Measurements from ENCODE around the gene METTL23.
"Not testable (repeated sequence)": the region's sequence is repeated elsewhere in the genome, so short reads cannot be mapped to it uniquely, and the experiment has no call there.

METTL23 gene

GRCh38 chr17:76716146-76716838 lies 10.3 kb upstream of the METTL23 start:
- H3K36me3 ChIP-seq (ENCODE audit: control insufficient read depth, insufficient read depth, low read length): peaks cover 76% of the 10 kb centered on the region
- H3K4me3 ChIP-seq (ENCODE audit: extremely low read depth, insufficient read depth, low read length, poor library complexity, severe bottlenecking): no peak overlapping the region
- no peak overlapping the region for H3K27ac ChIP-seq (ENCODE audit: low read depth, low read length, severe bottlenecking)
- WGBS, 2 experiments (ENCODE audit: insufficient coverage in 2 of 2): 96 to 98% methylated on average over 10 to 11 of the region's 13 CpGs
- H3K4me1 ChIP-seq (ENCODE audit: control insufficient read depth, insufficient read depth, low read length, poor library complexity, severe bottlenecking): peaks cover 8% of the 10 kb centered on the region
- H3K9me3 ChIP-seq (ENCODE audit: control insufficient read depth, low read length): no peaks in the 10 kb centered on the region

- WGBS, 2 experiments (ENCODE audit: insufficient coverage in 2 of 2): 83 to 95% methylated on average over 4 to 5 of the region's 6 CpGs
- no peak overlapping the region for H3K4me3 ChIP-seq (ENCODE audit: extremely low read depth, insufficient read depth, low read length, poor library complexity, severe bottlenecking)
Observed at GRCh38 chr17:76716839-76717215, 9.8 kb upstream of the METTL23 start.

GRCh38 chr17:76718516-76718915 lies 8.1 kb upstream of the METTL23 start:
- no peak overlapping the region for H3K4me3 ChIP-seq (ENCODE audit: extremely low read depth, insufficient read depth, low read length, poor library complexity, severe bottlenecking)
- WGBS, 2 experiments (ENCODE audit: insufficient coverage in 2 of 2): 93 to 94% methylated on average over 16 of the region's 16 CpGs

More at GRCh38 chr17:76716839-76717215, 9.8 kb upstream of the METTL23 start:
- H3K9me3 ChIP-seq (ENCODE audit: control insufficient read depth, low read length): no peaks in the 10 kb centered on the region
- no peak overlapping the region for H3K27ac ChIP-seq (ENCODE audit: low read depth, low read length, severe bottlenecking)
- H3K4me1 ChIP-seq (ENCODE audit: control insufficient read depth, insufficient read depth, low read length, poor library complexity, severe bottlenecking): peaks cover 8% of the 10 kb centered on the region
- peaks cover 81% of the 10 kb centered on the region for H3K36me3 ChIP-seq (ENCODE audit: control insufficient read depth, insufficient read depth, low read length)

GRCh38 chr17:76720211-76720610 lies 6.4 kb upstream of the METTL23 start:
- Histone ChIP-seq H3K4me3 (ENCODE audit: extremely low read depth, insufficient read depth, low read length, poor library complexity, severe bottlenecking) (no peak overlapping the region), H3K36me3 (ENCODE audit: control insufficient read depth, insufficient read depth, low read length) (peaks cover 94% of the 10 kb centered on the region), H3K9me3 (ENCODE audit: control insufficient read depth, low read length) (no peaks in the 10 kb centered on the region), H3K27ac (ENCODE audit: low read depth, low read length, severe bottlenecking) (no peak overlapping the region), H3K4me1 (ENCODE audit: control insufficient read depth, insufficient read depth, low read length, poor library complexity, severe bottlenecking) (peaks cover 8% of the 10 kb centered on the region)
- 98 to 100% methylated on average over 8 to 9 of the region's 9 CpGs for WGBS, 2 experiments (ENCODE audit: insufficient coverage in 2 of 2)

More at GRCh38 chr17:76718516-76718915, 8.1 kb upstream of the METTL23 start:
- no peaks in the 10 kb centered on the region for H3K9me3 ChIP-seq (ENCODE audit: control insufficient read depth, low read length)
- peaks cover 8% of the 10 kb centered on the region for H3K4me1 ChIP-seq (ENCODE audit: control insufficient read depth, insufficient read depth, low read length, poor library complexity, severe bottlenecking)
- H3K36me3 ChIP-seq (ENCODE audit: control insufficient read depth, insufficient read depth, low read length): peaks cover 90% of the 10 kb centered on the region
- no peak overlapping the region for H3K27ac ChIP-seq (ENCODE audit: low read depth, low read length, severe bottlenecking)

- WGBS, 2 experiments (ENCODE audit: insufficient coverage in 2 of 2): 95% methylated on average over 7 to 8 of the region's 9 CpGs
- Histone ChIP-seq H3K9me3 (ENCODE audit: control insufficient read depth, low read length) (no peaks in the 10 kb centered on the region), H3K27ac (ENCODE audit: low read depth, low read length, severe bottlenecking) (no peak overlapping the region), H3K4me1 (ENCODE audit: control insufficient read depth, insufficient read depth, low read length, poor library complexity, severe bottlenecking) (peaks cover 12% of the 10 kb centered on the region), H3K36me3 (ENCODE audit: control insufficient read depth, insufficient read depth, low read length) (peaks cover 93% of the 10 kb centered on the region), H3K4me3 (ENCODE audit: extremely low read depth, insufficient read depth, low read length, poor library complexity, severe bottlenecking) (no peak overlapping the region)
Observed at GRCh38 chr17:76720941-76721340, 5.7 kb upstream of the METTL23 start.

- no peak overlapping the region for H3K27ac ChIP-seq (ENCODE audit: low read depth, low read length, severe bottlenecking)
- peaks cover 7% of the 10 kb centered on the region for H3K4me1 ChIP-seq (ENCODE audit: control insufficient read depth, insufficient read depth, low read length, poor library complexity, severe bottlenecking)
- no peak overlapping the region for H3K4me3 ChIP-seq (ENCODE audit: extremely low read depth, insufficient read depth, low read length, poor library complexity, severe bottlenecking)
- whole genome bisulfite sequencing, 2 experiments (ENCODE audit: insufficient coverage in 2 of 2): 89 to 96% methylated on average over 9 of the region's 10 CpGs
- no peaks in the 10 kb centered on the region for H3K9me3 ChIP-seq (ENCODE audit: control insufficient read depth, low read length)
- peaks cover 88% of the 10 kb centered on the region for H3K36me3 ChIP-seq (ENCODE audit: control insufficient read depth, insufficient read depth, low read length)
Observed at GRCh38 chr17:76721463-76721862, 5.2 kb upstream of the METTL23 start.

- peaks cover 81% of the 10 kb centered on the region for H3K36me3 ChIP-seq (ENCODE audit: control insufficient read depth, insufficient read depth, low read length)
- H3K4me3 ChIP-seq (ENCODE audit: extremely low read depth, insufficient read depth, low read length, poor library complexity, severe bottlenecking): no peak overlapping the region
- H3K27ac ChIP-seq (ENCODE audit: low read depth, low read length, severe bottlenecking): no peak overlapping the region
- WGBS, 2 experiments (ENCODE audit: insufficient coverage in 2 of 2): 98 to 100% methylated on average over 4 to 7 of the region's 8 CpGs
- H3K4me1 ChIP-seq (ENCODE audit: control insufficient read depth, insufficient read depth, low read length, poor library complexity, severe bottlenecking): peaks cover 4% of the 10 kb centered on the region
- no peaks in the 10 kb centered on the region for H3K9me3 ChIP-seq (ENCODE audit: control insufficient read depth, low read length)
Observed at GRCh38 chr17:76722279-76722678, 4.4 kb upstream of the METTL23 start.

- H3K4me1 ChIP-seq (ENCODE audit: control insufficient read depth, insufficient read depth, low read length, poor library complexity, severe bottlenecking); H3K9me3 ChIP-seq (ENCODE audit: control insufficient read depth, low read length); H3K27ac ChIP-seq (ENCODE audit: low read depth, low read length, severe bottlenecking); H3K4me3 ChIP-seq (ENCODE audit: extremely low read depth, insufficient read depth, low read length, poor library complexity, severe bottlenecking): not testable (repeated sequence)
- H3K36me3 ChIP-seq (ENCODE audit: control insufficient read depth, insufficient read depth, low read length): peaks cover 74% of the 10 kb centered on the region
- 82 to 88% methylated on average over 3 to 4 of the region's 8 CpGs for WGBS, 2 experiments (ENCODE audit: insufficient coverage in 2 of 2)
Observed at GRCh38 chr17:76722977-76723376, 3.7 kb upstream of the METTL23 start.

- 93 to 98% methylated on average over 5 to 6 of the region's 9 CpGs for WGBS, 2 experiments (ENCODE audit: insufficient coverage in 2 of 2)
- no peak overlapping the region for H3K4me3 ChIP-seq (ENCODE audit: extremely low read depth, insufficient read depth, low read length, poor library complexity, severe bottlenecking)
- H3K9me3 ChIP-seq (ENCODE audit: control insufficient read depth, low read length): no peaks in the 10 kb centered on the region
- peaks cover 65% of the 10 kb centered on the region for H3K36me3 ChIP-seq (ENCODE audit: control insufficient read depth, insufficient read depth, low read length)
- no peak overlapping the region for H3K27ac ChIP-seq (ENCODE audit: low read depth, low read length, severe bottlenecking)
- peaks cover 4% of the 10 kb centered on the region for H3K4me1 ChIP-seq (ENCODE audit: control insufficient read depth, insufficient read depth, low read length, poor library complexity, severe bottlenecking)
Observed at GRCh38 chr17:76723812-76724211, 2.8 kb upstream of the METTL23 start.

GRCh38 chr17:76725580-76726230 lies 934 bp upstream of the METTL23 start:
- WGBS, 2 experiments (ENCODE audit: insufficient coverage in 2 of 2): 17 to 18% methylated on average over 36 to 38 of the region's 38 CpGs
- Histone ChIP-seq H3K4me3 (ENCODE audit: extremely low read depth, insufficient read depth, low read length, poor library complexity, severe bottlenecking) (peak overlapping the region; percentile 88), H3K4me1 (ENCODE audit: control insufficient read depth, insufficient read depth, low read length, poor library complexity, severe bottlenecking) (peaks cover 8% of the 10 kb centered on the region), H3K27ac (ENCODE audit: low read depth, low read length, severe bottlenecking) (peak overlapping the region; percentile 97), H3K36me3 (ENCODE audit: control insufficient read depth, insufficient read depth, low read length) (peaks cover 58% of the 10 kb centered on the region), H3K9me3 (ENCODE audit: control insufficient read depth, low read length) (no peaks in the 10 kb centered on the region)

- Histone ChIP-seq H3K4me1 (ENCODE audit: control insufficient read depth, insufficient read depth, low read length, poor library complexity, severe bottlenecking) (peaks cover 8% of the 10 kb centered on the region), H3K9me3 (ENCODE audit: control insufficient read depth, low read length) (no peaks in the 10 kb centered on the region), H3K4me3 (ENCODE audit: extremely low read depth, insufficient read depth, low read length, poor library complexity, severe bottlenecking) (peak within 1 kb of the TSS; percentile 88), H3K27ac (ENCODE audit: low read depth, low read length, severe bottlenecking) (peak within 1 kb of the TSS; percentile 97), H3K36me3 (ENCODE audit: control insufficient read depth, insufficient read depth, low read length) (peaks cover 55% of the 10 kb centered on the region)
- WGBS, 2 experiments (ENCODE audit: insufficient coverage in 2 of 2): 0 to 1% methylated on average over 53 to 59 of the region's 60 CpGs
Observed at GRCh38 chr17:76726231-76726775, 336 bp upstream of the METTL23 start, which contains the start of gene JMJD6. Gene JMJD6 (minus strand): TSS chr17:76726606. CDS start chr17:76726475, 131 bp downstream.
